T-cell (primary cell): ENCODE data around the gene RHAG. TPM values are rescaled to one million over a fixed set of nuclear protein-coding genes. Genes with fewer than 3 reads are reported as not detected.

Experiments
- ATAC-seq, 4 experiments: fragments of 200-7000 bp in 3 of 4; fragments of 150-1000 bp in 1 of 4; cut with Tn5 transposase; replicated peaks in 1 of 4; 1 replicate in 3 of 4; 2 replicates in 1 of 4; pipeline ENCODE4 v1.10.0; 2021; ENCODE audit warnings: moderate library complexity in 3 of 4, mild to moderate bottlenecking in 2 of 4, moderate number of reproducible peaks in 1 of 4
- CTCF ChIA-PET, 2 donors: fragments of 300-600 bp; sonication (Branson Sonifier 250); formaldehyde crosslinking; loops; one replicate each; lab custom pipeline; 2022; ENCODE audit warnings: antibody characterized with exemption in 2 of 2; lab: Charles Lee
- POLR2A ChIA-PET, 2 donors: fragments of 300-600 bp; sonication (Branson Sonifier 250); formaldehyde crosslinking; loops; one replicate each; lab custom pipeline; 2022; ENCODE audit warnings: antibody characterized with exemption in 2 of 2; lab: Charles Lee
- DNase-seq, 35 experiments: peaks; one replicate each; pipeline versions ENCODE4 v3.0.0 to v3.0.0-alpha.2; 2013 to 2023
- H3K27ac ChIP-seq: one replicate; pipeline ENCODE4 v1.5.1; 2013; ENCODE audit warnings: low read length
- H3K27me3 ChIP-seq, 2 experiments: replicated peaks in 1 of 2; 1 replicate in 1 of 2; 2 replicates in 1 of 2; pipeline versions ENCODE4 v1.6.1 to v1.7.0; 2013; ENCODE audit warnings: low read length in 1 of 2, mixed read lengths in 1 of 2; ENCODE audit not compliant: control insufficient read depth in 2 of 2, insufficient read depth in 2 of 2; ENCODE audit errors: extremely low read depth in 1 of 2
- H3K36me3 ChIP-seq, 2 donors: 1 replicate in 1 of 2; 2 replicates in 1 of 2; pipeline versions ENCODE4 v1.6.1 to v1.7.0; 2013; ENCODE audit warnings: low read length in 1 of 2; ENCODE audit not compliant: control insufficient read depth in 2 of 2, insufficient read depth in 1 of 2; ENCODE audit errors: extremely low read depth in 1 of 2
- H3K4me1 ChIP-seq, 2 experiments: 1 replicate in 1 of 2; 2 replicates in 1 of 2; pipeline versions ENCODE4 v1.6.1 to v1.7.0; 2013; ENCODE audit warnings: low read length in 2 of 2, mixed read lengths in 1 of 2; ENCODE audit not compliant: insufficient read depth in 2 of 2, control insufficient read depth in 1 of 2; ENCODE audit errors: extremely low read depth in 1 of 2
- H3K4me3 ChIP-seq, 2 donors: 1 replicate in 1 of 2; 2 replicates in 1 of 2; pipeline versions ENCODE4 v1.5.1 to v1.7.0; 2013; ENCODE audit warnings: mild to moderate bottlenecking in 2 of 2, low read length in 1 of 2, moderate library complexity in 1 of 2; ENCODE audit not compliant: control insufficient read depth in 1 of 2; ENCODE audit errors: extremely low read depth in 1 of 2
- H3K9me3 ChIP-seq: 2 replicates; pipeline ENCODE4 v1.7.0; 2013
- H3K27ac Mint-ChIP-seq, 2 donors: one replicate each; pipeline ENCODE4 v1.8.0; 2020 to 2021; ENCODE audit warnings: mild to moderate bottlenecking in 2 of 2, mixed read lengths in 2 of 2
- H3K27me3 Mint-ChIP-seq, 2 donors: one replicate each; pipeline ENCODE4 v1.8.0; 2021 to 2022; ENCODE audit warnings: mixed read lengths in 2 of 2
- H3K36me3 Mint-ChIP-seq: one replicate; pipeline ENCODE4 v1.8.0; 2021; ENCODE audit warnings: mixed read lengths
- H3K4me1 Mint-ChIP-seq, 3 donors: one replicate each; pipeline ENCODE4 v1.8.0; 2020 to 2022; ENCODE audit warnings: mixed read lengths in 3 of 3, mild to moderate bottlenecking in 1 of 3
- H3K4me3 Mint-ChIP-seq, 3 donors: one replicate each; pipeline ENCODE4 v1.8.0; 2020 to 2022; ENCODE audit warnings: mild to moderate bottlenecking in 3 of 3, mixed read lengths in 3 of 3, moderate library complexity in 3 of 3
- H3K9me3 Mint-ChIP-seq, 3 donors: one replicate each; pipeline ENCODE4 v1.8.0; 2020 to 2022; ENCODE audit warnings: mixed read lengths in 3 of 3
- WGBS: methylation state at CpG from one replicate; pipeline ENCODE4 v1.1.5; 2013; ENCODE audit warnings: missing lambda C conversion rate; ENCODE audit not compliant: insufficient coverage; 5-methylcytosine and 5-hydroxymethylcytosine counted together
- total RNA-seq, 35 experiments: library from RNA in 6 of 35; stranded (reverse) in 6 of 35; fragments of 120-200 nt in 1 of 35; gene quantifications; one replicate each; pipeline versions ENCODE4 v1.2.1 to v1.2.4 and lab custom pipeline; 2013 to 2026

RHAG gene
- under 1 TPM in 3 of 5 donors, not detected in 2; 0.44 to 0.66 (median 0.51) TPM for total RNA-seq
- not detected for total RNA-seq (2013)
- total RNA-seq (lab: John Stamatoyannopoulos, UW): 0 reads per million in 29 experiments

GRCh38 chr6:49636713-49637349 lies at the start of gene RHAG:
Gene RHAG (minus strand): TSS chr6:49636839. CDS start chr6:49636812, 27 bp downstream.
- Mint-ChIP-seq H3K4me1 (no peaks in the 10 kb centered on the region), H3K4me3 (no peak within 1 kb of the TSS), H3K36me3 (no peaks in the 10 kb centered on the region), H3K9me3 (no peaks in the 10 kb centered on the region), H3K27me3 (no peaks in the 10 kb centered on the region), H3K27ac (no peak within 1 kb of the TSS)
- ChIA-PET POLR2A (no interaction called here), CTCF (no interaction called here)
- H3K4me1 ChIP-seq: no peaks in the 10 kb centered on the region
- H3K36me3 ChIP-seq: no peaks in the 10 kb centered on the region
- H3K4me3 ChIP-seq: no peak within 1 kb of the TSS
- DNase-seq (no peak), ATAC-seq (no peak)
- H3K27ac ChIP-seq: no peak within 1 kb of the TSS
- H3K9me3 ChIP-seq: no peaks in the 10 kb centered on the region
- 40% methylated on average over 1 of the region's 3 CpGs for WGBS
- H3K27me3 ChIP-seq: no peaks in the 10 kb centered on the region

DNA sequence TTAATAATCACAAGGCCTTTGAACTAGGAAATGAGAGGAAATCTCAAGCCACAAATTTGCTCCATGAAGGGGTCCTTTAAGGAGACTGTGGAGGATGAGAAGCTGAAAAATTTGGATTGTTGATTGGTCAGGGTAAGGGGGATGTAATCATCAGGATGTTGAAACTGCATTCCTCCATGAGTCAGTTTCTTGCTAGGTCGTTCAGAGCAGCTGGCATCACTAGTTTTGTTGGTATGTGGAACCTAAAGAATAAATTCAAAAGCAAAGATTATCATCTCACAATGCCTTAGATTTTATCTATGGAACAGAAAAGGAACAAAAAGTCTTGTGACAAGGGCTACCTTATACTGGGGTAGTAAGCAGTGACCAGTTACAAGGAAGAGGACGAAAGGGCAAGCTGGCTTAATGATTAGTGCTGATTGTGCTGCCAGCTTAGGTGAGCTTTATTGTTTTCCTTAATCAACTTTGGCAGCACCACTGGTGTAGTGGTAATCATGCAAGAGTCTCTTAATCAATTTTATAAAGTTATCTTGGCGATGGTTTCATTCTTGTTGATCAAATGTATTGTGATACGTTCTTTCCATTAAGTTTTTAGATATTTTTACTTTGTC lies 40.1 kb upstream of the RHAG start:
- Histone ChIP-seq H3K27ac (no peak overlapping the region), H3K36me3 (no peaks in the 10 kb centered on the region), H3K9me3 (no peaks in the 10 kb centered on the region), H3K4me1 (no peaks in the 10 kb centered on the region), H3K4me3 (no peak overlapping the region), H3K27me3 (no peaks in the 10 kb centered on the region)
- 38% methylated on average over 1 of the region's 4 CpGs for WGBS
- ChIA-PET CTCF (no interaction called here), POLR2A (no interaction called here)
- no peaks in the 10 kb centered on the region for H3K4me1 Mint-ChIP-seq
- ATAC-seq (no peak), DNase-seq (no peak)
- H3K4me3 Mint-ChIP-seq: no peak overlapping the region
- H3K27ac Mint-ChIP-seq: no peak overlapping the region
- H3K27me3 Mint-ChIP-seq: no peaks in the 10 kb centered on the region
- no peaks in the 10 kb centered on the region for H3K36me3 Mint-ChIP-seq
- H3K9me3 Mint-ChIP-seq: peaks cover 2 to 9% (median 9%) of the 10 kb centered on the region in 3 donors

DNA sequence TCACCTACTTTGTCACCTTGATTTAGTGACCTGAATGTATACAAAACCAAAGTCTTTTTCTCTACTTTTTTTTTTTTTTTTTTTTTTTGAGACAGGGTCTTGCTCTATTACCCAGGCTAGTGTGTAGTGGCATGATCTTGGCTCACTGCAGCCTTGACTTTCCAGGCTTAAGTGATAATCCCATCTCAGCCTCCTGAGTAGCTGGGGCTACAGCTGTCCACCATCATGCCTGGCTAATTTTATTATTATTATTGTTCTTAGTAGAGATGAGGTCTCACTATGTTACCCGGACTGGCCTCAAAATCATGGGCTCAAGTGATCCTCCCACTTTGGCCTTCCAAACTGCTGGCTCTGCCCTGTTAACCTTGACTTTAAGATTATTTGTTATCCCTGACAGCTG lies 39.2 kb upstream of the RHAG start:
- Mint-ChIP-seq H3K27ac (no peak overlapping the region), H3K4me3 (no peak overlapping the region), H3K4me1 (no peaks in the 10 kb centered on the region), H3K27me3 (no peaks in the 10 kb centered on the region), H3K9me3 (peaks cover 0 to 14% (median 7%) of the 10 kb centered on the region in 3 donors), H3K36me3 (no peaks in the 10 kb centered on the region)
- Histone ChIP-seq H3K27me3 (no peaks in the 10 kb centered on the region), H3K36me3 (no peaks in the 10 kb centered on the region), H3K9me3 (no peaks in the 10 kb centered on the region), H3K27ac (no peak overlapping the region), H3K4me3 (no peak overlapping the region), H3K4me1 (no peaks in the 10 kb centered on the region)
- 88% methylated on average over 1 of the region's 1 CpG for WGBS
- CTCF ChIA-PET: no interaction called here
- no peak for ATAC-seq
- DNase-seq: no peak
- POLR2A ChIA-PET: interaction anchor here in 1 of 2 donors (0.7 kb wide), 1 partner anchor 15 kb away, joined by 16 read pairs; no protein-coding TSS in a partner anchor

DNA sequence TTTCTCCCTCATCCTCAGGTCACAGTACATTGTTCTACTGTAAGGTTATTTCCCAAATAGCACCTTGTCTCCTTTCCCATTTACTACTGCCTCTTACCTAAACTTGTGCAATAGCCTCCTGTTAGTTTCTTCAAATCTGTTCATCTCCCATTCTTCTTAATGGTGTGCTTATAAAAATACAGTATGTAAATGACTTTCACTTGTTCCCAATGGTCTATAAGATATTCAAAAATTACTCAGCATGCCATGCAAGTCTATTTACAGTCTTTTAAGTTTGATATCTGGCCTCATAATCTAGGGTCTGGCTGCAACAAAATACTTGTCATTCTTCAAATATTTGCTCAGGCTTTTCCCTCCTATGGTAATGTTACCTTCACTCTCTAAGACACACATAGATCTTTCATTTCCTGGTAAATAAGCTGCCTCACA lies 31.5 kb upstream of the RHAG start:
- H3K4me3 Mint-ChIP-seq: no peak overlapping the region
- no peaks in the 10 kb centered on the region for H3K4me1 ChIP-seq
- no peak overlapping the region for H3K27ac ChIP-seq
- ATAC-seq: no peak
- DNase-seq: no peak
- ChIA-PET CTCF (no interaction called here), POLR2A (no interaction called here)
- H3K36me3 ChIP-seq: no peaks in the 10 kb centered on the region
- H3K36me3 Mint-ChIP-seq: no peaks in the 10 kb centered on the region
- H3K4me1 Mint-ChIP-seq: no peaks in the 10 kb centered on the region
- no peak overlapping the region for H3K27ac Mint-ChIP-seq
- no peaks in the 10 kb centered on the region for H3K27me3 Mint-ChIP-seq
- H3K4me3 ChIP-seq: no peak overlapping the region
- peaks cover 0 to 10% (median 0%) of the 10 kb centered on the region in 3 donors for H3K9me3 Mint-ChIP-seq
- no peaks in the 10 kb centered on the region for H3K27me3 ChIP-seq
- H3K9me3 ChIP-seq: no peaks in the 10 kb centered on the region

DNA sequence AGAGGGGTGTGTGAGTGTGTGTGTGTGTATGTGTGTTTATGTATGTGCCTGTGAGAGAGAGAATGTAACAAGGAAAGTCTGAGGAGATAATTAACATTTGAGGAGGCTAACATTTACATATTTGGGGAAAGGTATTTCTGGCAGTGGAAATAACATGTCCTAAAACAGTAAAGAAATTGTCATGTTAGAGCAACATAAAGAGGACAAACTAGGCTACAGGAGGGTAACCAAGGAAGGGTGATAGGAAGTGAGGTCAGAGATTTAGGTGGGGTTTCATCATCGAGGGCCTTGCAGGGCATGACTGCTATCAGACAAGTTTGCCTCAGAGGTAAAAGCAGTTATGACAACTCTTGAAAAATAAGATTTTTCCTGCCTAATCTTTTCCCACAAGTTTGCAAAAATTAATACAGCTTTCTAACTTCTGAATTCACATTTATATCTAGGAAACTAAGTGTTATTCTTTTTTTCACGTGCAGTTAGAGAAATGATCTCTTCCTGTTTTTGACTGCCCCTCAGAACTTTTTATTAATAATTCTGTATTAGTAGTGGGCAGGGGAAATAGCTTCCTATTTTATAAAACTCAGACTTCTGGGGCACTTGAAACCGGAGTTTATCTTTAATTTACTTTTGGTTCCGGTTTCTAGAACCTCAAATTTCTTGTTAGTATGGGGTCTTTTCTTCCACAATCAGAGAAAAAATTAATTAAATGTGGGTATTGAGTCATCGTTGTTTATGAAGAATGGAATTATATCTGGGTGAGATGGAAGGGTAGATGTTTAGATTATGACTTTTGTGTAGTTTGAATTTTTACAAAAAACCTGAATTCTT lies 30.5 kb upstream of the RHAG start:
- DNase-seq (no peak), ATAC-seq (no peak)
- Mint-ChIP-seq H3K27ac (no peak overlapping the region), H3K4me1 (no peaks in the 10 kb centered on the region), H3K36me3 (no peaks in the 10 kb centered on the region), H3K9me3 (peaks cover 0 to 9% (median 0%) of the 10 kb centered on the region in 3 donors), H3K4me3 (no peak overlapping the region), H3K27me3 (no peaks in the 10 kb centered on the region)
- Histone ChIP-seq H3K27ac (no peak overlapping the region), H3K27me3 (no peaks in the 10 kb centered on the region), H3K4me1 (no peaks in the 10 kb centered on the region), H3K36me3 (no peaks in the 10 kb centered on the region), H3K4me3 (no peak overlapping the region), H3K9me3 (no peaks in the 10 kb centered on the region)
- no CpG with 5 or more reads among the region's 5 CpGs for WGBS
- POLR2A ChIA-PET: no interaction called here
- CTCF ChIA-PET: no interaction called here

DNA sequence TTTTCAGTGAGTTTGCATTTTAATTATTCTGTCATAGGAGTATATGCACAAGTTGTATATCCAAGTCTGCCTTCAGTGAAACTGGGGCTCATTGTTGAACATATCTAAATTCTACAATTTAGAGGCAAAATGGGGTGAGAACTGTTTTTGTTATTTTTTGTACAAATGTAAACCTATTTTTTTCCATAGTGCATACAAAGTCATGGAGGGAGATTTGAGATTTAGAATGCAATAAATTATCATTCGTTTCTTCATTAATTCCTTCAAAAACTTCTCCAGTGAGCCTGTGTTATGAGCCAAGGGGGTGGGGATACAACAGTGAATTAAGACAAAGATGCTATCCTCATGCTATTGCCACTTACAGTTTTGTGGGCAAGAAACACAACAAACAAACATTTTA lies 29.8 kb upstream of the RHAG start:
- WGBS: no CpG with 5 or more reads among the region's 1 CpG

More for the DNA sequence above, 29.8 kb upstream of the RHAG start:
- no peaks in the 10 kb centered on the region for H3K27me3 ChIP-seq
- no peak overlapping the region for H3K27ac ChIP-seq
- no peaks in the 10 kb centered on the region for H3K36me3 ChIP-seq
- no peaks in the 10 kb centered on the region for H3K9me3 ChIP-seq
- H3K4me3 ChIP-seq: no peak overlapping the region
- DNase-seq: no peak
- no peak for ATAC-seq
- H3K27ac Mint-ChIP-seq: no peak overlapping the region
- ChIA-PET CTCF (no interaction called here), POLR2A (no interaction called here)
- H3K4me1 ChIP-seq: no peaks in the 10 kb centered on the region
- H3K36me3 Mint-ChIP-seq: no peaks in the 10 kb centered on the region
- H3K27me3 Mint-ChIP-seq: no peaks in the 10 kb centered on the region
- no peaks in the 10 kb centered on the region for H3K4me1 Mint-ChIP-seq
- H3K9me3 Mint-ChIP-seq: peaks cover 0 to 4% (median 0%) of the 10 kb centered on the region in 3 donors
- no peak overlapping the region for H3K4me3 Mint-ChIP-seq
